ENCODE measurements around the gene HS6ST1.
A peak's percentile ranks its signal among the peaks of the same experiment; 100 is the strongest.

The HS6ST1 gene

GRCh38 chr2:128318776-128319464, at the start of gene HS6ST1:
Gene HS6ST1, minus strand, starts transcription at chr2:128318868. Its CDS starts 305 bp downstream, at chr2:128318563.
- no peak for TF ChIP-seq CTCF (IDR thresholded peaks at IDR 0.05; ENCODE audit: low read depth, low read length, missing control alignments)
- H3K4me3 ChIP-seq (ENCODE audit: low read depth, low read length) = peak within 1 kb of the TSS; percentile 71
- peak; percentile 52 for DNase-seq
- peaks cover 2% of the 10 kb centered on the region for H3K36me3 ChIP-seq (replicated peaks)
- peak within 1 kb of the TSS; percentile 23 for H3K27ac ChIP-seq
- no peaks in the 10 kb centered on the region for H3K27me3 ChIP-seq (replicated peaks)
- in situ Hi-C loops (cut with HindIII; ENCODE audit: low pct_ligation_motif_present, low sequenced_read_pairs) = loop anchor here (25.0 kb wide), 1 partner anchor 418 kb away; no protein-coding TSS in a partner anchor

GRCh38 chr2:128367601-128368359, 49.1 kb upstream of the HS6ST1 start:
- Histone ChIP-seq H3K4me3 (ENCODE audit: low read depth, low read length) (no peak overlapping the region), H3K27ac (no peak overlapping the region), H3K27me3 (replicated peaks) (no peaks in the 10 kb centered on the region), H3K36me3 (replicated peaks) (no peaks in the 10 kb centered on the region)
- DNase-seq = no peak
- in situ Hi-C loops (cut with HindIII; ENCODE audit: low pct_ligation_motif_present, low sequenced_read_pairs) = no loop called here
- TF ChIP-seq CTCF (IDR thresholded peaks at IDR 0.05; ENCODE audit: low read depth, low read length, missing control alignments) = no peak

GRCh38 chr2:128366713-128367511, 48.2 kb upstream of the HS6ST1 start:
- no peak for TF ChIP-seq CTCF (IDR thresholded peaks at IDR 0.05; ENCODE audit: low read depth, low read length, missing control alignments)
- Histone ChIP-seq H3K36me3 (replicated peaks) (no peaks in the 10 kb centered on the region), H3K27me3 (replicated peaks) (no peaks in the 10 kb centered on the region), H3K27ac (no peak overlapping the region), H3K4me3 (ENCODE audit: low read depth, low read length) (no peak overlapping the region)
- DNase-seq = no peak
- in situ Hi-C loops (cut with HindIII; ENCODE audit: low pct_ligation_motif_present, low sequenced_read_pairs) = no loop called here

- TF ChIP-seq CTCF (IDR thresholded peaks at IDR 0.05; ENCODE audit: low read depth, low read length, missing control alignments) = no peak
- no peak for DNase-seq
- Histone ChIP-seq H3K36me3 (replicated peaks) (no peaks in the 10 kb centered on the region), H3K27ac (no peak overlapping the region), H3K27me3 (replicated peaks) (no peaks in the 10 kb centered on the region), H3K4me3 (ENCODE audit: low read depth, low read length) (no peak overlapping the region)
- in situ Hi-C loops (cut with HindIII; ENCODE audit: low pct_ligation_motif_present, low sequenced_read_pairs) = no loop called here
Observed at GRCh38 chr2:128365217-128365905, 46.7 kb upstream of the HS6ST1 start.

GRCh38 chr2:128364441-128364911, 45.8 kb upstream of the HS6ST1 start:
- H3K4me3 ChIP-seq (ENCODE audit: low read depth, low read length) = no peak overlapping the region
- H3K27me3 ChIP-seq (replicated peaks) = no peaks in the 10 kb centered on the region
- H3K27ac ChIP-seq = no peak overlapping the region
- H3K36me3 ChIP-seq (replicated peaks) = no peaks in the 10 kb centered on the region
- in situ Hi-C loops (cut with HindIII; ENCODE audit: low pct_ligation_motif_present, low sequenced_read_pairs) = no loop called here
- no peak for DNase-seq
- no peak for TF ChIP-seq CTCF (IDR thresholded peaks at IDR 0.05; ENCODE audit: low read depth, low read length, missing control alignments)
